Measurements from ENCODE around the gene CLDN24.

Gene CLDN24

DNA sequence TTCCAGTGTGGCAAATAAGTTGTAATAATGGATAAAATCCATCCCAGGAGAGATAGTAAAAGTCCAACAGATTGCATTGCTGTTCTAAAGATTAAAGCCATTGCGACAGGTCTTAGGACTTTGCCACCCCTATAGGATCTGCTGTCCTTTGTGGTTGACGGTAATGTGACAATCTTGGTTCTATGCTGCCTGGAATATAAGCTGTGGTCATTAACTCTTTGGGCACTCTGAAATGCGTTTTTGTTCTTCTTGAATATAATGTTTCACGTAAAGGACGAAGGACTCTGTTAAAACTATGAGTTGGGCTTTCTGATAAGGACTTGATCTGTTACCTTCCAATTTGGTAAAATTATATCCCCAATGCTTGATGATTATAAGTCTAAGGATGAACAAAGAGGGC lies at the start of gene CLDN24:
CLDN24 (minus strand) TSS at position 101 of the 400 bp plus-strand sequence; CDS start at position 101, 0 bp downstream.
- in situ Hi-C loops (cut with MboI; ENCODE audit: low sequenced_read_pairs), result no loop called here

GRCh38 chr4:183370786-183371185 lies 48.6 kb upstream of the CLDN24 start:
- in situ Hi-C loops (cut with MboI; ENCODE audit: low sequenced_read_pairs), result no loop called here

DNA sequence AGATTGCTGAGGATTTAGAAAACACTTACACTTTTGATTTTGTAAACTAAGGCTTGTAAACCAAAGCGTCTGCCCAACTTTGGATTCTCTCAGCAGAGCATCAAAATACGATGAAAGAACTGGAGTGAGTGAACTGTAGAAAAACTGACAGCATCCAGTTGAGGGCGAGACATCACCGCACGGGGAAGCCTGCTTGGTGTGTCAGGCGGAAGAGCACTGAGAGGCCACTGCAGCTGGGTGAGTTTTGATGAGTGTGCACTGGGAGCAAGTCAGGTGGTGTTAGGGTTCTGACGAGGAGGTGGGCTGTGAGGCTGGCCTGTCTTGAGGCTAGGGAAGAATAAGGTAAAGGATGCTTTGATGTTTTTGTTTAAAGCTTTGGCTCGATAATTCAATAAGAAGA lies 46.8 kb upstream of the CLDN24 start:
- in situ Hi-C loops (cut with MboI; ENCODE audit: low sequenced_read_pairs), result no loop called here

DNA sequence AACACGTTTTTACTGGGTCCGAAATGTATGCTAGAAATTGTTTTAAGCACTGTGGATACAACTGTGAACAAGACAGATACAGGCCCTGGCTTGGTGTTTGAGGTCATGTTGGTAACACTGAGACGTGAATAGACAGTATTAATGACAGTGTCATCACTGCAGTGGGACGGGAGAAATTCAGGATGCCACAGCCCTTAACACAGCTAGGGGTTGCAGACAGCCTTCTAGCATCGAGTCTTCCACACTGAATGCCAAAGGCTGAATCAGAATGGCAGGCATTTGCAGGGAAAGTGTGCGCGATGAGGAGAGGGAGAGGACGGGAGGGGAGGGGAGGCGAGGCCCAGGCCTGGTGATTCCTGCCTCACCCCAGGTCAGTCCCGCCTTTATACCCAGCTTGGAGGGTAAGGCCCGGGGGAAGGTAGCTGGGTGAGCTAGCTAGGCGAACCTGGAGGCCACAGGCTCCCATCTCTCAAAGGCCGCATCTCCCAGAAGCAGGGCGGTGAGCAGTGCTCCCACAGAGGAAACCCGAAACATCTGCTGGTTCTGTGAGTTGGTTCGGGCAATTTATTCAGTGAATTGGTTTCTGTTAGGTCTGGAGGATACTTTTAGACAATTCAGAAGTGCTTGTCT lies 44.1 kb upstream of the CLDN24 start:
- in situ Hi-C loops (cut with MboI; ENCODE audit: low sequenced_read_pairs), result no loop called here

DNA sequence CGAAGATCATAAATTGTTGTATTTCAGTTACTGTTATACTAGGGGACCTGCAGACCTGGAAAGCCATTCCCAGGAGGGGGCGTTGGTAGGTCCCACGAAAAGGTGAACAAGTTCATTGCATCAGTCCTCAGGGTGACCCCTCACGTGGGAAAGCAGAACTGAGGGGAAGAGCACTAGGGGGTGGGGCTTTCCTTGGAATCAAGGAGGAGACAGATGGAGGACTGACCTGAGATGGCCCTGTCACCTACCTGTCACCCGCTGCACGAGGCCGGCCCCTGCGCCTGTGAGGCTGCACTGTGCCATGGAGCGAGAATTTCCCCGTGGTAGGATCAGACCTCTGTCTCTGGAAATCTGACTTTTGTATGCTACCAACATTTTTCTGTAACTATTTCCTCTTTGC lies 41.8 kb upstream of the CLDN24 start:
- in situ Hi-C loops (cut with MboI; ENCODE audit: low sequenced_read_pairs), result no loop called here

- in situ Hi-C loops (cut with MboI; ENCODE audit: low sequenced_read_pairs), result no loop called here
Observed at GRCh38 chr4:183362916-183363542, 40.8 kb upstream of the CLDN24 start.

- in situ Hi-C loops (cut with MboI; ENCODE audit: low sequenced_read_pairs), result no loop called here
Observed at GRCh38 chr4:183362036-183362435, 39.8 kb upstream of the CLDN24 start.

DNA sequence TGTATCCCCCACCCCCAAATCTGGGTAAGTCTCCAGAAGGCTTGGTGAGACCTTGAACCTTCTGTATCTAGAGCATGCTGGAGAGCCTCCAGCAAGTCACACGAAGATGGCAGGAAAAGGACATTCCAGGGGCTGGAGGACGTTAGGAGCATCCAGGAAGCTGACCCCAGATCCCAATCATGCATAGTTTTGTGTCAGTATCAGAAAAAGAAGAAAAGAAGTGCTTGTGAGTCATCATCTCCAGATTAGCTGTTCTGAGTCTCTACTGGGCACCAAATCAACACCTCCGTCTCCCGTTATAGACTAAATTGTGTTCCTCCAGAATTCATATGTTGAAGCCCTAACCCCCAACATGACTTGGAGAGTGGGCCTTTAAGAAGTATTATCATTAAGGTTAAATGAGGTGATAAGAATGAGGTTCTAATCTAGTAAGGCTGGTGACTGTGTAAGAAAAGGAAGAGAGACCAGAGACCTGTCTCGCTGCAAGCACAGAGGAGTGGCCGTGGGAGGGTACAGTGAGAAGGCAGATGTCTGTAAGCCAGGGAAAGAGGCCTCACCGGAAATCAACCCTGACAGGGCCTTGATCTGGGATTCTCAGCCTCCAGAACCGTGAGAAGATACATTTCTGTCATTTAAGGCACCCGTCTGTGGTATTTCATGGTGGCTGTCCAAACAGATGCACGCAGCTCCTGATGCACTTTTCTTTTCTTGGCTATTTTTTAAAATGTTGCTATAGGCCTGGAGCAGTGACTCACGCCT lies 38.1 kb upstream of the CLDN24 start:
- in situ Hi-C loops (cut with MboI; ENCODE audit: low sequenced_read_pairs), result no loop called here

DNA sequence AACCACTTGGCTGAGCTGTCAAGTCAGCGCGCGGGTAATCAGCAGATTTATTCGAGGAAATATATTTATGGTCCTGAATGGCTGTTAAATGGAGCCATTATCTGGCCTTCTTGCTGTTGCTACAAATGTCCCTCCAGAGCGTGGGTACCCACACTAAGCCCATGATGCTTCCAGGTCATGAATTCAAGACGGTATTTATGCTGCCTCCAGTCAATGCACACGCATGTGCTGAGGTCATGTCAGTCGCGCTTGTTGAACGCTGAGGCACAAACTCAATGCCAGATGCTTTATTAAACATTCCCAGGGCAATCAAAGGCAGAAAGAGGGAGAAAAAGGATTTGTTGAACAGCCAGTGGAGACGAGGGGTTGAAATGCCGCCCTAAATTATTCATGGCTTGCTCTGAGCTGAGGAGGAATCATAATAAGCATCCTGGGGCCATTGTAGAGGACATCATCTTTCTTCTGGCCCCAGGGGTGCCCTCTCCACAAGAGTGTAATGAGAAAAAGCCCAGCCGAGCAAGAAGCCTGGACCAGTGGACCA lies 36.1 kb upstream of the CLDN24 start:
- in situ Hi-C loops (cut with MboI; ENCODE audit: low sequenced_read_pairs), result no loop called here

- in situ Hi-C loops (cut with MboI; ENCODE audit: low sequenced_read_pairs), result no loop called here
Observed at GRCh38 chr4:183356931-183357675, 34.9 kb upstream of the CLDN24 start.

DNA sequence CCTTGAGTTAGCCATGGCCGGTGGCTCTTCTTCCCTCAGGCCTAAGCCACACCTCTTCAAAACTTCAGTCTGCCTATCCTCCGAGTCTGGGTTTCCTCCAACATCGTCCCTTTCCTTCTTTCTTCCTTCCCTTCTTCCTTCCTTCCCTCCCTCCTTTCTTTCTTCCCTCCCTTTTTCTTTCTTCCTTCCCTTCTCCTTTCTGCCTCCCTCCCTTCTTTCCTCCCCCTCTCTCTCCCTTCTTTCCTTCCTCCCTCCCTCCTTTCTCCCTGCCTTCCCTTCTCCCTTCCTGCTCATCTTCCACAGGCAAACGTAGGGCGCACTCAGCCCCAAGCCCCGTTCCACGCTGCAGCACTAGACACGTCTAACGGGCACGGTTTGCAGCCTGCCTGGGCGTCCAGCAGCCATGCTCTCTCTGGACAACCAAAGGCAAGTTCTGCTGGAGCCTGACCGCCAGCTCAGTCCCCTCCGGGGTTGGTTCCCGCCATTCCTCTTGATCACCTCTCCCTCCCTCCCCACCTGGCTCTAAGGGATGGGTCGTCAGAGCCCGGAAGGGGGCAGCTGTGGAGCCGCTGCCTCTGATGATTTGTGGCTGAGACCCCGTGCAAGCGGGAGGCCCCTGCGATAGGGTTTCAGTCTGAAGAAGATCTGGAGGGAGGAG lies 34.1 kb upstream of the CLDN24 start:
- in situ Hi-C loops (cut with MboI; ENCODE audit: low sequenced_read_pairs), result no loop called here

DNA sequence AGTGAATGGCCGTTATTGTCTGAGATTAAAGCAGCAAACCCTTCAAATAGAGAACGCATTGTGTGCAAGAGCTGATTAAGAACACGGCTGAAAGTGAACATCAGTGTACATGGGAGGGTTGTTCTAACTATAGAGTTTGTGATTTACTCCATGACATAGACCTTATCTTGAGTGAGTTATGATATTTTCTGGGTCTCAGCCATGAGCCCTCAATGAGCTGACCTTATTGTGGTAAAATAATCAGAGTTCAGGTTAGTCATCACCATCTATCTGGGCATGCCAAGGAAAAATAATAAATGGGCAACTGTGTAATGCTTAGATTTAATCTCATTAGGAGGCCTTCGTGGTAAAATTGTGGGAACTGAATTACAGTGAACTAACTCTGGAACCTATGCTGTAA lies 33.2 kb upstream of the CLDN24 start:
- in situ Hi-C loops (cut with MboI; ENCODE audit: low sequenced_read_pairs), result no loop called here

- in situ Hi-C loops (cut with MboI; ENCODE audit: low sequenced_read_pairs), result no loop called here
Observed at GRCh38 chr4:183354219-183354618, 32.0 kb upstream of the CLDN24 start.

GRCh38 chr4:183353557-183353956 lies 31.3 kb upstream of the CLDN24 start:
- in situ Hi-C loops (cut with MboI; ENCODE audit: low sequenced_read_pairs), result no loop called here

- in situ Hi-C loops (cut with MboI; ENCODE audit: low sequenced_read_pairs), result no loop called here
Observed at GRCh38 chr4:183352546-183352945, 30.3 kb upstream of the CLDN24 start.

- in situ Hi-C loops (cut with MboI; ENCODE audit: low sequenced_read_pairs), result no loop called here
Observed at GRCh38 chr4:183350317-183351071, 28.3 kb upstream of the CLDN24 start.

DNA sequence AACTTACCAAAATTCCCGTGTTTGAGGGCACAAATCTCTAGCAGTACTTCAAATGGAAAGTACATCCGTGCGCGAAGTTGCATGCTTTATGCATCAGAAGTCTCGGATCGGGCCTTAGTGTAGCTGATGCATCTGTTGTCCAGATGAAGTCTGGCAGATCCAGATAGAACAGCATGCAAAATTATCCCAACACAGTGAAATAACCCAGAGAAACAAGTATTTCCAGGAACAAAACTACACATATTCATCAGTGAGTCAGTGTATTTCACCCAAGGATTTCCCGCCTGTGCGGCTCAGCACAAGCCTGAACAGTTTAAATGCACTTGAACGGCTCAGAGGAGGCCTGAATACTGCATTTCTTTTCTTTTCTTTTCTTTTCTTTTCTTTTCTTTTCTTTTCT lies 27.4 kb upstream of the CLDN24 start:
- in situ Hi-C loops (cut with MboI; ENCODE audit: low sequenced_read_pairs), result no loop called here

DNA sequence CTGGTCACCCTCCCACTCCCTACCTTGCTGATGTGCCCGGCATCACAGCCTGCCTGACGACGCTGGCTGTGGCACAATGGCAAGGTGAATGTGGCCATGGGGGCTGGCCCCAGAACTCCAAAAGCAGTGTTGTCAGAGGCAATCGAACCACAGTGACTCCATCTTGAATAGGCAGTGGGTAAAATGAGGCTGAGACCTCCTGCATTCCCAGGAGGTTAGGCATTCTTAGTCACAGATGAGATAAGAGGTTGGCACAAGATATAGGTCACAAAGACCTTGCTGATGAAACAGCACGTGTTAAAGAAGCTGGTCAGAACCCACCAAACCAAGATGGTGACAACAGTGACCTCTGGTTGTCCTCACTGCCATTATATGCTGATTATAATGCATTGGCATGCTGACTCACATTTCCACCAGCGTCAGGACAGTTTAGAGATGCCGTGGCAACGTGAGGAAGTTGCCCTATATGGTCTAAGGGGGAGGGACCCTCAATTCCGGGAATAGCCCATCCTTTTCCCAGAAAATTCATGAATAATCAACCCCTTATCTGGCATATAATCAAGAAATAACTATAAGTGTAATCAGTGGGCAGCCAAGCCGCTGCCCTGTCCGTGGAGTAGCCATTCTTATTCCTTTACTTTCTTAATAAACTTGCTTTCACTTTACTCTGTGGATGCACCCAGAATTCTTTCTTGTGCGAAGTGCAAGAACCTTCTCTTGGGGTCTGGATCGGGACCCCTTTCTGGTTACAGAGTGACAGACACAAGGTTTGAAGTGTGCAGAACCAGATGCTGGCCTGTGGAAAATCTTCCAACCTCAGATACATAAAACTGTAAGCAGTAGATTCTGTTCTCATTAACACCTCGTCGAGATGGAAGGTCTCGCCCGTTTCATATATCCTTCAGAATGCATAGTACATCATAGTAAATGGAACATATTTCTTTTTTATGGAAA lies 26.8 kb upstream of the CLDN24 start:
- in situ Hi-C loops (cut with MboI; ENCODE audit: low sequenced_read_pairs), result no loop called here

DNA sequence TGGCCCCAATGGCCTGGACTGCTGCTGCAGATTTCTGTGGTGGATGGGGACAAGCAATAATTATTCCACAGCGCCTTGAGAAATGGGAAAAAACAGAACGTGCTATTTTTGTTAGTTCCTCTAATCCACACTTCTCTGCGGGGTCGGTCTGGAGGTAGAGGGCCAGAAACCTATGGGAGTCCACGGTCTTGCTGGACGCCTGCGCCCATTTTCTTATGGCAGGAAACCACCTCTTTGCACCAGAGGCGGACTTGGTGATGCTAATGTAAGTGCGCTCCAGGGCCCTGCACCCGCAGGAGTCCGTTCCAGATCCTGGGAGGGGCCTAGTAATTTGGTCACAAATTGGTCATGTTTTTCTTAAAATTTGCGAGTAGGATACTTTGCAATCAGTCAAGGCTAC lies 25.9 kb upstream of the CLDN24 start:
- in situ Hi-C loops (cut with MboI; ENCODE audit: low sequenced_read_pairs), result no loop called here
